Skeletal muscle cell (primary cell): ENCODE measurements around the gene ELMO1.

Source experiments
- DNase-seq: peaks from one replicate; pipeline ENCODE4 v3.0.0-alpha.2; 2010; ENCODE audit warnings: low read depth
- H3K4me3 ChIP-seq: 2 replicates; pipeline ENCODE4 v1.5.1; 2011; ENCODE audit warnings: low read depth, mild to moderate bottlenecking, control low read depth, low read length, moderate library complexity

Gene ELMO1

GRCh38 chr7:36964297-36964696, 484.4 kb downstream of the ELMO1 start:
- H3K4me3 ChIP-seq = no peak overlapping the region
- no peak for DNase-seq

DNA sequence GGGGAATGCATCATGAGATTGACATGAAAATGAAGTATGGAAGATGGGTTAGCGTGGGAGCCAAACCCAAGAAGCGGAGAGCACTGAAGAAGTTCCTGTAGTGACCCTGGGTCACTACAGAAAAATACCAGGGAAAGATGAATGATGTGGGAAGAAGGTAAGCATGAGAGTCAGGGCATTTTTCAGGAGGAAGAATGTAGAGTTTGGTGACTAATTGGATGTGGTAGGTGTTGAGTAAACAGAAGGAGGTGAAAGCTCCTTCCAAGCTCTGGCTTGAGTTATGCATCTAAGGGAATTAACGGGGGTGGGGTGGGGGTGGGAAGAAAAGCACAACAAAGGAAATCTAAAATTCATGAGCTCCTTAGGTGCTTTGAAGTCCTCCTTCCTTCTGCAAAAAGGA, 486.3 kb downstream of the ELMO1 start:
- H3K4me3 ChIP-seq = no peak overlapping the region
- no peak for DNase-seq

GRCh38 chr7:36961693-36962092, 487.0 kb downstream of the ELMO1 start:
- no peak for DNase-seq
- H3K4me3 ChIP-seq = no peak overlapping the region

DNA sequence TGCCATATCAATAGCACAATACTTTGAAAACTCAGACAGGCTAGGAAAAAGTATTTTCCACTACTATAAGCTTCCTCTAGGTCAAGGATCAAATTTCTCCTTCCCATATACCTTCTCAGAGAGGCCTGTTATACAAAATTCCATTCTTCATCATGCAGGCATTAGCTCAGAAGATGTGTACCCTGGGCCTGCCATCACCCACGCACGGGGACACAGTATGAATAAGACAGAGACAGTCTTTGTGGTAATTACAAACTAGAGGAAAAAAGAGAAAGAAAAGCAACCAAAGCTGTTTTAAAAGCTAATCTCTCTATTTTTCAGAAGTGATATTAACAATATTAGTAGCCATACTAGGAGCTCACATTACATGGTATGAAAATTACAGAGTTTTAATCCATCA, 487.6 kb downstream of the ELMO1 start:
- DNase-seq = no peak
- no peak overlapping the region for H3K4me3 ChIP-seq

- no peak for DNase-seq
- H3K4me3 ChIP-seq = no peak overlapping the region
These were observed 488.6 kb downstream of the ELMO1 start for GRCh38 chr7:36960105-36960504.

- no peak overlapping the region for H3K4me3 ChIP-seq
- DNase-seq = no peak
These were observed 490.4 kb downstream of the ELMO1 start for GRCh38 chr7:36958111-36958733.

GRCh38 chr7:36957620-36958019, 491.0 kb downstream of the ELMO1 start:
- DNase-seq = no peak
- no peak overlapping the region for H3K4me3 ChIP-seq

- no peak for DNase-seq
These were observed 491.9 kb downstream of the ELMO1 start for GRCh38 chr7:36956814-36957213.

DNA sequence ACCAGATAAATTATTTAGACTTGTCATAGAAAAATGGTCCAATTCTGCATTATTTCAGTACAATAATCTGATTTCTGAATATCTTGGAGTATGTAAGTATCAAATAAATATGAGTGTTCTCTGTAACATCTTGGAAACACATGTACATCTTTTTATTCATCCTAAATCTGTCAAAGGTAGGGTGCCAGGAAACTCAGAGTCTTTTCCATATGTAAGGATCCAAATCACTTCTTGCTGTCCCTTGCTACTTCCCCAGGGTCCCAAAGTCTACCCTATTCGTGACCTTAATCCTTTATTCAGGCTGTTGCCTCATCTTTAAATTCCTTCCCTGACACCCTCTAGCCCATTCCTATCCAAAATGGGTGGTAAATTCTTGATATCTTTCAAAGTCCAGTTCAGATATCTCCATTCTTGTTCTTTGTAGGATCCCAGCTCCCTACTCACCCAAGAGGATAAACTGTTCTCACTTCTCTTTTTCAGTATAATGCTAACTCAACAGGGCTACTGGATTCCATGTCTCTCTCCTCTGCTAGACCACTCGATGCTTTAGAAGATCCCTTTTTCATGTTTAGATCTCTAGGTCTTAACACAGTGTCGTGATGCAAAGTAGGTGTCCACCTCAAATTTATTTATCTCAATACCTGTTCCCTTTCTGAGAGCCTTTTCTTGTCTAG, 493.1 kb downstream of the ELMO1 start:
- DNase-seq = no peak
- H3K4me3 ChIP-seq = no peak overlapping the region

More at GRCh38 chr7:36956814-36957213, 491.9 kb downstream of the ELMO1 start:
- no peak overlapping the region for H3K4me3 ChIP-seq

DNA sequence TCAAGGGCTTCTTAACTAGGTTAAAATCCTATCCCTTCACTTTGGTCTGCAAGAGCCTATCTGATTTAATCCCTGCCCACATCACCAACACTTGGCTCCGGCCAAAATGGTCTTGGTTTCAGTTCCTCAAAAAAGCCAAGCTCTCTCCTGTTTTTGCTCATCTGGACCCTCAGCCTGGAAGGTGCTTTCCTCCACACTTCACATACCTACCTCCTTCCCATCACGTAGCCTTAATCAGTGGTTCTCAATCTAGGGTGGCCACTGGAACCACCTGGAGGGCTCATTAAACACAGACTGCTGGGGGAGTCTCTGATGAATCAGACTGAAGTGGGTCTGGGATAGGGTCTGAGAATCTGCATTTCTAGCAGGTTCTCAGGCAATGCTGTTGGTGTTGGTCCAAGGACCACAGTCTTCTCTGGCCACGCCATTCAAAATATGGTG, 497.4 kb downstream of the ELMO1 start:
- H3K4me3 ChIP-seq = no peak overlapping the region
- no peak for DNase-seq

- no peak for DNase-seq
These were observed 498.7 kb downstream of the ELMO1 start for GRCh38 chr7:36949711-36950600.

DNA sequence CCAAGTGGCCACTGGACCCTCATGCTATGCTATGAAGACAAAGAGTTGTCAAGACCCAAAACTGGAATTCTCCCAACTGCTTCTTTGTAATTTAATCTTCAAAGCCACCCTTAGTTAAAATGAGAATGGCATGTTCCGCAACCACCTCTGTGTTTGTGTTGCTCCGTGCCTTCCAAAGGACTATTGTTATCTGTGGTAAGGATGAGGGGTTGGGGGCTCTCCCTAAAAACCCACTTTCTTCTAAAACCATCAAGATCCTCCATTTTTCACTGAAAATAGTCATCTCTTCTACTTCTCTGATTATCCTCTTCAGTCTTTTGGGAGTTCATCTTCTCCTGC, 502.3 kb downstream of the ELMO1 start:
- H3K4me3 ChIP-seq = no peak overlapping the region
- no peak for DNase-seq

More at GRCh38 chr7:36949711-36950600, 498.7 kb downstream of the ELMO1 start:
- H3K4me3 ChIP-seq = no peak overlapping the region

DNA sequence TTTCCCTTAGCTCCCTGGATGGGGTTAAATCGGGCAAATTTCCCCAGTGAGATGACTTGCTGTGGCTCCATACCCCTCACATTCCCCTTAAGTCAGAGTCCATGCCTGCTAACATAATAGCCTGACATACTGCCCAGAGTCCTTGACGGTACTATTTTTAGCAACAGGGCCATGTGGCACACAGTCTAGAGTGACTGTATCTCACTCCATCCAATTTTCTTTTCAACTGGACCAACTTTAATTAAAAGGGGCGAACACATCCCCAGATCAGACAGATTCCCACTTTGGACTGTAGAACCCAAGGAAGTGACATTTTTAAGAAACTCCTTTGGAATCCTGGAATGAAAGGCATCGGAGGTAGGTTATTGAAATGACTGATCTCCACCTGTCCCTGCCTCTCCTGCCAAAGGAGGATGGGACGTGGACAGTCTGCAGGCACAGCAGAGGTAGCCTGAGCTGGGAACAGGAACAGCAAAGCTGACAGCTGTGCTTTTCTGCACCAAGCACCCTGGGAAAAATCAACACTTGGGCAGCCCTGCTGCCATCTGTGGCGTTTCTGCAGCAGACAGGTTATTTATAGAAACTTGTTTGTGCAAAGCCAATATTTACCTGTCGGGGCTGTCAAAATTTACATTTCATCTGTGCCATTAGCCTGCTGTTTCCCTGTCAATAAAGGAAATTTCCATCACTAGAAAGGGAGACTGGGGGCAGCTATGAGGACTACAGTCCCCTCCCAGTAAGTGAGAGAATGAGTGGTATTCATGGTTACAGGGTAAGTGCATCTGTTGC, 502.9 kb downstream of the ELMO1 start:
- H3K4me3 ChIP-seq = no peak overlapping the region
- DNase-seq = no peak

DNA sequence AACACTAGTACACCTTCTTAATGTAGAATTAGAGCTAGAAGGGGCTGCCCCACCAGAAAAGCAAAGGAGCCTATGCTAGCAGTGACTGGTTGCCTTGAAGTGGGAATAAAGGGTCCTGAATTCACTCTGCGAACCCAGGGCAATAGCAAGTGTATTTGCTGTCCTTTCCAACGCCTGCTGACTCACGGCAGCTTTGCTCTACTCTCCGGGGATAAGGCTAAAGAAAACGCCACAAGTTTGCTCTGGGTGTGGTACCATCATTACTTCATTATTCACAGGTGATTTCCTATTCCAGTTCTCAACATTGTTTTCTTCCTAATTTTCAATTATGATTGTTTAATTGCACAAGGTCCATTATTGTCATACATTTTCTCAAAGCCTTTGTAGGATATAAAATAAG, 503.8 kb downstream of the ELMO1 start:
- no peak overlapping the region for H3K4me3 ChIP-seq
- DNase-seq = no peak

DNA sequence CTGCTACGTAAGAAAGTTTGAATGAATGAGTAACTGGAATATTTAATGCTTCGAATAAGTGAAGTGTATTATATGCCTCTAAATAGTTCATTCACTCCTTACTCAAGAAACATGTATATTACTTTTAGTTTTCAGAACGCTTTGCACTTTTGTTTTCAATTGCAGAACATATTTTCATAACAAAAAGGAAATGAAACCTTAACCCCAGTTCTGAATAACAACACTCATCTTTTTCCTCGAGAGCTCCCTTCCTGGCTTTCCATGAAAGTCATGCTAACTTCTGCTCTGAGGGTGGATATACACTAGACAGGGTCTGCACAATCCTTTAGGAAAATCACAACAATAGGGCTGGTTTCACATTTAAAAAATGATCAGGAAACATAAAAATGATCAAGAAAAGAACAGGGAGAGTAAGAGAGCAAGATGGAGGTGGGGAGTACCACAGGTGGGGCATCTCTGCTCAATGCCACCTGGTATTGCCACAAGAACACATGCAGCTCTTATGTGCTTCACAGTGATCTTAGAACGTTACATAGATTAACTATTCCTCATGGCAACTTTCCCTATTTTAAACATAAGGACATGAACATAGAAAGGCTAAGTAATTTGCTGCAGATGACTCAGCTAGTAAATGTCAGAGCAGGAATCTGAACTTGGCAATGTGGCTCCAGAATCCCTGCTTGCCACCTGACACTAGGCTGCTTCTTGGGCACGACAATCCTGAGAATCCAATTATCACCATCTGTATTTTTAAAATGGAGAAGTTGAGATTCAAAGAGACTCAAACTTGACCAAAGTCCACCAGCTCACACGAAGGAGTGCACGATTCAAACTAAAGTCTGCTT, 504.9 kb downstream of the ELMO1 start:
- DNase-seq = no peak
- no peak overlapping the region for H3K4me3 ChIP-seq

DNA sequence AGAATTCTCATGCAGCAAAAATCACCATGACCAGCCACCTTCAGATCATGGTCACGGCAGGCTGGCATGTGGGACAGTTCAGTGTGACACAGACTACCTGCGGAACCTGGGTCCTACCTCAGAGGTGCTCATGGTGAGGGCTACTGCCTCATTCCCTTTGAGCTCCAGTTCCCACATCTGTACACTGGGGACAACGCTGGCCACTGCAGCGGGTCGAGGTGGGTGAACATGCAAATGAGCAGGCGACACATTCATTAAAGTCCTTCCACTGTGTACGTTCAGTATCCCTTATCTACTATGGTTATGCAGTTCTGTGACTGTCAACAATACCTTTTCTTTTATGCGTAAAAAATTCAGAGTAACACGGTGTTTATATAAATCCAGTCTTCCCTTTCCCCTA, 505.7 kb downstream of the ELMO1 start:
- H3K4me3 ChIP-seq = no peak overlapping the region
- no peak for DNase-seq

- no peak overlapping the region for H3K4me3 ChIP-seq
- DNase-seq = no peak
These were observed 506.1 kb downstream of the ELMO1 start for GRCh38 chr7:36942541-36942940.

GRCh38 chr7:36942025-36942424, 506.6 kb downstream of the ELMO1 start:
- DNase-seq = no peak
- no peak overlapping the region for H3K4me3 ChIP-seq

GRCh38 chr7:36941359-36941758, 507.3 kb downstream of the ELMO1 start:
- no peak overlapping the region for H3K4me3 ChIP-seq
- DNase-seq = no peak
